RWPE2 (cell line): Measurements from ENCODE around the gene NRP2.

Experiments
- ATAC-seq: fragments of 200-7000 bp; cut with Tn5 transposase; 3 replicates; pipeline ENCODE4 v1.9.1; 2021; ENCODE audit warnings: low read depth
- DNase-seq: peaks from one replicate; pipeline ENCODE4 v3.0.0-alpha.2; 2020; ENCODE audit warnings: low spot score
- H3K27ac ChIP-seq: fragments of 450-650 bp; 2 replicates; pipeline ENCODE4 v1.5.1; 2017; ENCODE audit warnings: mild to moderate bottlenecking; ENCODE audit not compliant: poor library complexity, severe bottlenecking
- H3K27me3 ChIP-seq: fragments of 250-450 bp; sonication (Bioruptor Pico); 2 replicates; pipeline ENCODE4 v1.5.1; 2021; ENCODE audit warnings: mild to moderate bottlenecking, moderate library complexity; ENCODE audit not compliant: insufficient read depth, poor library complexity, severe bottlenecking
- H3K36me3 ChIP-seq: fragments of 250-450 bp; sonication (Bioruptor Pico); 2 replicates; pipeline ENCODE4 v1.5.1; 2020; ENCODE audit warnings: low read depth, mild to moderate bottlenecking, moderate library complexity
- H3K4me1 ChIP-seq: fragments of 250-450 bp; sonication (Bioruptor Pico); 2 replicates; pipeline ENCODE4 v1.5.1; 2021; ENCODE audit warnings: mild to moderate bottlenecking, moderate library complexity; ENCODE audit not compliant: insufficient read depth, poor library complexity, severe bottlenecking
- H3K4me3 ChIP-seq: fragments of 250-450 bp; sonication (Bioruptor Pico); 2 replicates; pipeline ENCODE4 v1.5.1; 2021; ENCODE audit warnings: mild to moderate bottlenecking, moderate library complexity; ENCODE audit not compliant: severe bottlenecking
- H3K9me3 ChIP-seq: fragments of 250-450 bp; sonication (Bioruptor Pico); 2 replicates; pipeline ENCODE4 v1.5.1; 2021; ENCODE audit warnings: mild to moderate bottlenecking, moderate library complexity; ENCODE audit not compliant: severe bottlenecking
- TF ChIP-seq, protein P1 (sequence below): fragments of 450-650 bp; IDR thresholded peaks from one replicate; pipeline ENCODE4 v1.5.1; 2017; ENCODE audit warnings: mild to moderate bottlenecking, moderate library complexity; ENCODE audit not compliant: poor library complexity, severe bottlenecking

The NRP2 gene

DNA sequence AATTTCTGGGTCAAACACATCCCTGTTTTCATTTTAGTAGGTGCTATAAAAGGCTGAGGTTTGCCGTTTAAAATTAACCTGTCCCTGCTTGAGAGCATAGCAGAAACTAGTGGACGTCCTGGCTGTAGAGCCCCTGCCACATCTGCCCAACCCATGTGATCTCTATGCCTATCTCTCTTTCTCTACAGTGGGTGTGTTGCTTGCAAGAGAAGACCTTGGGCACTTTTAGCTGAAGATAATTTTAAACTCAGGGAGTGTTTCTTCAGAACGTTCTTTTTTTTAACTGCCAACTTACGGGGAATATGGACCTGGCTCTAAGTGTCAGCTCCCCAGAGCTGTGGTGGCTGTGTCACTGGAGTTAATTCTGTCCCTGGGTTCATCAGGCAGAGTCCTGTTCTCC is 100.6 kb downstream of the NRP2 start:
- TF ChIP-seq, protein P1, sequence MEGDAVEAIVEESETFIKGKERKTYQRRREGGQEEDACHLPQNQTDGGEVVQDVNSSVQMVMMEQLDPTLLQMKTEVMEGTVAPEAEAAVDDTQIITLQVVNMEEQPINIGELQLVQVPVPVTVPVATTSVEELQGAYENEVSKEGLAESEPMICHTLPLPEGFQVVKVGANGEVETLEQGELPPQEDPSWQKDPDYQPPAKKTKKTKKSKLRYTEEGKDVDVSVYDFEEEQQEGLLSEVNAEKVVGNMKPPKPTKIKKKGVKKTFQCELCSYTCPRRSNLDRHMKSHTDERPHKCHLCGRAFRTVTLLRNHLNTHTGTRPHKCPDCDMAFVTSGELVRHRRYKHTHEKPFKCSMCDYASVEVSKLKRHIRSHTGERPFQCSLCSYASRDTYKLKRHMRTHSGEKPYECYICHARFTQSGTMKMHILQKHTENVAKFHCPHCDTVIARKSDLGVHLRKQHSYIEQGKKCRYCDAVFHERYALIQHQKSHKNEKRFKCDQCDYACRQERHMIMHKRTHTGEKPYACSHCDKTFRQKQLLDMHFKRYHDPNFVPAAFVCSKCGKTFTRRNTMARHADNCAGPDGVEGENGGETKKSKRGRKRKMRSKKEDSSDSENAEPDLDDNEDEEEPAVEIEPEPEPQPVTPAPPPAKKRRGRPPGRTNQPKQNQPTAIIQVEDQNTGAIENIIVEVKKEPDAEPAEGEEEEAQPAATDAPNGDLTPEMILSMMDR, result no peak
- no peaks in the 10 kb centered on the region for H3K27me3 ChIP-seq
- DNase-seq (no peak), ATAC-seq (no peak)
- H3K36me3 ChIP-seq, result no peaks in the 10 kb centered on the region
- H3K27ac ChIP-seq, result no peak overlapping the region
- H3K4me1 ChIP-seq, result no peaks in the 10 kb centered on the region
- no peaks in the 10 kb centered on the region for H3K9me3 ChIP-seq
- H3K4me3 ChIP-seq, result no peak overlapping the region

GRCh38 chr2:205783872-205784499 is 101.7 kb downstream of the NRP2 start:
- no peaks in the 10 kb centered on the region for H3K9me3 ChIP-seq
- DNase-seq, result no peak
- H3K36me3 ChIP-seq, result no peaks in the 10 kb centered on the region
- TF ChIP-seq, protein P1, result no peak
- no peaks in the 10 kb centered on the region for H3K4me1 ChIP-seq
- no peaks in the 10 kb centered on the region for H3K27me3 ChIP-seq
- no peak overlapping the region for H3K27ac ChIP-seq
- ATAC-seq, result no peak
- H3K4me3 ChIP-seq, result no peak overlapping the region

- TF ChIP-seq, protein P1, result no peak
- Histone ChIP-seq H3K4me3 (no peak overlapping the region), H3K9me3 (no peaks in the 10 kb centered on the region), H3K4me1 (no peaks in the 10 kb centered on the region), H3K27me3 (no peaks in the 10 kb centered on the region), H3K36me3 (no peaks in the 10 kb centered on the region), H3K27ac (no peak overlapping the region)
- no peak for DNase-seq
- ATAC-seq, result no peak
Observed at GRCh38 chr2:205785507-205786260, 103.4 kb downstream of the NRP2 start.

DNA sequence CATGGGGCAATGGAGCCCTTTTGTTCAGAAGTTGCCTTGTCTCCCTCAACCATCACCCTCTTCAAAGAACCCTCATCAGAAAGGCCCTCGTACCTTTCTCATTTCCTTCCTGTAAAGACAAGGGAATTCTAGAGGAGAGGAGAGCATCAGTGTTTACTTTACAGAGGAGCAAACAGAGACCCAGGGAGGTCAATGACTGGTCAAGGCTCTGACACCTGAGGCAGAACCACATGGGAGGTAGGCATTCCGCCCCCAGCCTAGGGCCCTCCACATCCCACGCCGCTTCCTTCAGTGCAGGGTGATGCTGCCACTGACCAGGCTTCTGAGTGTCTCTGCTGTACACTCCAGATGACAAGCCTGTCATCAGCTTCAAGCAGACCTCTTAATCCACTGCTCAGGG is 104.7 kb downstream of the NRP2 start:
- DNase-seq (no peak), ATAC-seq (no peak)
- Histone ChIP-seq H3K27ac (no peak overlapping the region), H3K4me3 (no peak overlapping the region), H3K27me3 (no peaks in the 10 kb centered on the region), H3K4me1 (no peaks in the 10 kb centered on the region), H3K36me3 (no peaks in the 10 kb centered on the region), H3K9me3 (no peaks in the 10 kb centered on the region)
- TF ChIP-seq, protein P1, result no peak

- Histone ChIP-seq H3K4me3 (no peak overlapping the region), H3K4me1 (no peaks in the 10 kb centered on the region), H3K27ac (no peak overlapping the region), H3K9me3 (no peaks in the 10 kb centered on the region), H3K36me3 (no peaks in the 10 kb centered on the region), H3K27me3 (no peaks in the 10 kb centered on the region)
- ATAC-seq (no peak), DNase-seq (no peak)
- TF ChIP-seq, protein P1, result no peak
Observed at GRCh38 chr2:205787761-205788160, 105.5 kb downstream of the NRP2 start.
